ENCODE data around the gene NAA50.

- TF ChIP-seq CTCF (conservative IDR thresholded peaks at IDR 0.05; ENCODE audit: low read depth in 2 of 2) = no peak
- TF ChIP-seq JUNB (IDR thresholded peaks at IDR 0.05; ENCODE audit: unreplicated experiment) = no peak
- no peak for TF ChIP-seq ZNF462 (CRISPR knock-in tag; IDR thresholded peaks at IDR 0.05)
- no peak for TF ChIP-seq EZH2 (IDR thresholded peaks at IDR 0.05; ENCODE audit: low read depth, unreplicated experiment)
- no peak for TF ChIP-seq POLR2AphosphoS5 (IDR thresholded peaks at IDR 0.05; ENCODE audit: low read depth)
- no peak for TF ChIP-seq REST (IDR thresholded peaks at IDR 0.05; ENCODE audit: unreplicated experiment)
- no peak for TF ChIP-seq CREB1 (CRISPR knock-in tag; IDR thresholded peaks at IDR 0.05; ENCODE audit: low read depth)
- TF ChIP-seq EZH2phosphoT487 (IDR thresholded peaks at IDR 0.05; ENCODE audit: unreplicated experiment) = no peak
- TF ChIP-seq STAT1 (IDR thresholded peaks at IDR 0.05; ENCODE audit: unreplicated experiment) = no peak
- TF ChIP-seq NANOG (IDR thresholded peaks at IDR 0.05; ENCODE audit: borderline replicate concordance) = no peak
- no peak for TF ChIP-seq ETS1 (IDR thresholded peaks at IDR 0.05)
These were observed 48.5 kb upstream of the NAA50 start for GRCh38 chr3:113794526-113794925.

All from GM23338 (cell line).